ENCODE results near the gene TPRA1.

DNA sequence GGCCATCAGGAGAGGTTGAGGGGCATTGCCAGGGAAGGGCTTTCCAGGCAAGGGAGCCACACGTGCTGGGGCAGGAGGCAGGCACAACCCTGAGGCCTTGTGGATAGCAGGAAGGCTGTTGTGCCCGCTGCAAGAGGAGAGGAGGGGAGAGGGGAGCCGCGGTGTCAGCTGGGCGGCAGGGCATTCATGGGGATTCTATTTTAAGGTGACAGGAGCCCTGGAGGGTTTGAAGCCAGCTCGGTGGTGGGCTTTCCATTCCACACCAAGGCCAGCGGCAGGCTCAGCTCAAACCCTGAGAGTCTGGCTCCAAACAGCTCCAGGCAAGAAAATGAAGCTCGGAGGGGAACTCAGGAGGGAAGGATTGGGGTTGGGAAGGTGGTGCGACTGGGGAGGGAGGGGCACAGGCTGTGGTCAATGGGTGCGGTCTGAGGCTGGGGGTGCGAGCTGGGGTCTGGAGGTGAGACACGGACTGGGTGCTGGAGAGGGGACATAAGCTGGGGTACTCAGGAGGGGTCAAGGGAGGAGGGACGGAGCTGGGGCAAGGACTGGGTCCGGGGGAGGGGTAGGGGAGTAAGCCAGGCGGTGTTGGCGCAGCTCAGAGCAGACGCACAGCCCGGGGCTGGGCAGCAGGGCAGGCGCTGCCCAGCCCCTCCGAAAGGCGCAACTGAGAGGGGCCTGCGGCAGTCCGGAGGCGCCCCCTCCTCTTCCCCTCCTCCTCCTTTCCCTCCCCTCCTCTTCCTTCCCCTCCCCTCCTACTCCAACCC lies 43.4 kb downstream of the TPRA1 start:
- TF ChIP-seq CTCF (IDR thresholded peaks at IDR 0.05) (no peak), POLR2A (IDR thresholded peaks at IDR 0.05) (no peak), POLR2AphosphoS5 (IDR thresholded peaks at IDR 0.05) (no peak), EP300 (IDR thresholded peaks at IDR 0.05) (no peak)
